Ectodermal cell (in vitro differentiated cells): ENCODE results near the gene FGD6.

Experiments
- H3K27ac ChIP-seq: 2 replicates; pipeline ENCODE4 v1.7.0; 2013; ENCODE audit warnings: mild to moderate bottlenecking, low read depth, low read length; ENCODE audit not compliant: insufficient read depth, poor library complexity, severe bottlenecking
- H3K27me3 ChIP-seq: 2 replicates; pipeline ENCODE4 v1.7.0; 2013; ENCODE audit warnings: mild to moderate bottlenecking, low read length; ENCODE audit not compliant: insufficient read depth, control insufficient read depth, poor library complexity, severe bottlenecking
- H3K36me3 ChIP-seq: one replicate; pipeline ENCODE4 v1.7.0; 2013; ENCODE audit warnings: low read length; ENCODE audit not compliant: control insufficient read depth, insufficient read depth
- H3K4me1 ChIP-seq: one replicate; pipeline ENCODE4 v1.7.0; 2013; ENCODE audit warnings: low read length; ENCODE audit not compliant: control insufficient read depth, insufficient read depth
- H3K4me3 ChIP-seq: 2 replicates; pipeline ENCODE4 v1.7.0; 2013; ENCODE audit warnings: low read depth, low read length, control low read depth; ENCODE audit not compliant: insufficient read depth
- H3K9me3 ChIP-seq: 2 replicates; pipeline ENCODE4 v1.7.0; 2013; ENCODE audit warnings: mild to moderate bottlenecking, low read length, moderate library complexity; ENCODE audit not compliant: control insufficient read depth
- WGBS, 2 experiments: methylation state at CpG; one replicate each; pipeline ENCODE4 v1.1.7; 2013; ENCODE audit warnings: missing lambda C conversion rate in 2 of 2; 5-methylcytosine and 5-hydroxymethylcytosine counted together

Gene FGD6

DNA sequence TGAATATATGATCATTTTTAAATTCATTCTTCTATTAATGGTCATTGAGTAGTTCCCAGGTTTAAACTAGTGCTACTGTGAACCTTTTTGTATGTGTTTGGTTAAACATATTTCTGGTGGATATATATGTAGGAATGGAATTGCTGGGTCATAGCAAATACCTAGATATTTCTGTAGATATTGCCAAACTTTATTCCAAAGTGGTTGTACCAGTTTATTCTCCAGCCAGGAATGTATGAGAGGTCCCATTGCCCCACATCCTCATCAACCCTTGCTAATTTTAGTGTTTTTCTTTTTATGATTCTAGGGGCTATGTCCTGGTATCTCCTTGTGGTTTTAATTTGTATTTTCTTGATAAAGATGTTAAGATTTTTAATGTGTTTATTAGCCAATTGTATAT, 3.5 kb upstream of the FGD6 start:
- no peak overlapping the region for H3K4me3 ChIP-seq

DNA sequence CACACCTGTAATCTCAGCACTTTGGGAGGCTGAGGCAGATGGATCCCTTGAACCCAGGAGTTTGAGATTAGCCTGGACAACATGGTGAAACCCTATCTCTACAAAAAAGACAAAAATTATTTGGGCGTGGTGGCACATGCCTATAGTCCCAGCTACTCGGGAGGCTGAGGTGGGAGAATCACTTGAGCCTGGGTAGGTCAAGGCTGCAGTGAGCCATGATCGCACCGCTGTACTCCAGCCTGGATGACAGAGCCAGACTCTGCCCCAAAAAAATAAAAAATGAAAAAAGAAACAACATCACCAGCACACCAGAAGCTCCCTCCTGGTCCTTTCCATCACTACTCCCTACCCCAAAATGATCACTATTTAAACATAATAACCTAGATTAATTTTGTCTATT, 2.9 kb upstream of the FGD6 start:
- H3K4me3 ChIP-seq: no peak overlapping the region

More for the DNA sequence above, 3.5 kb upstream of the FGD6 start:
- Histone ChIP-seq H3K27me3 (no peaks in the 10 kb centered on the region), H3K27ac (no peak overlapping the region), H3K36me3 (peaks cover 5% of the 10 kb centered on the region), H3K9me3 (no peaks in the 10 kb centered on the region), H3K4me1 (no peaks in the 10 kb centered on the region)

GRCh38 chr12:95218150-95219133, 1.2 kb upstream of the FGD6 start:
- Histone ChIP-seq H3K27me3 (no peaks in the 10 kb centered on the region), H3K4me1 (no peaks in the 10 kb centered on the region), H3K9me3 (no peaks in the 10 kb centered on the region), H3K36me3 (no peaks in the 10 kb centered on the region), H3K4me3 (peak overlapping the region; percentile 63), H3K27ac (peak overlapping the region; percentile 99)
- 2 to 3% methylated on average over 33 to 35 of the region's 35 CpGs for WGBS, 2 experiments

More for the DNA sequence above, 2.9 kb upstream of the FGD6 start:
- WGBS, 2 experiments: 91 to 93% methylated on average over 4 of the region's 4 CpGs
- peaks cover 5% of the 10 kb centered on the region for H3K36me3 ChIP-seq
- no peaks in the 10 kb centered on the region for H3K4me1 ChIP-seq
- H3K27ac ChIP-seq: no peak overlapping the region
- no peaks in the 10 kb centered on the region for H3K9me3 ChIP-seq
- H3K27me3 ChIP-seq: no peaks in the 10 kb centered on the region

GRCh38 chr12:95216711-95217376, 423 bp downstream of the FGD6 start:
- 0% methylated on average over 45 of the region's 45 CpGs for WGBS, 2 experiments
- H3K36me3 ChIP-seq: no peaks in the 10 kb centered on the region
- H3K9me3 ChIP-seq: no peaks in the 10 kb centered on the region

GRCh38 chr12:95215949-95216348, 1.3 kb downstream of the FGD6 start:
- H3K4me1 ChIP-seq: no peaks in the 10 kb centered on the region
- H3K4me3 ChIP-seq: peak overlapping the region; percentile 63
- H3K36me3 ChIP-seq: no peaks in the 10 kb centered on the region
- H3K9me3 ChIP-seq: no peaks in the 10 kb centered on the region
- 0% methylated on average over 1 of the region's 1 CpG for WGBS, 2 experiments
- peak overlapping the region; percentile 99 for H3K27ac ChIP-seq
- H3K27me3 ChIP-seq: no peaks in the 10 kb centered on the region

More at GRCh38 chr12:95216711-95217376, 423 bp downstream of the FGD6 start:
- Histone ChIP-seq H3K27me3 (no peaks in the 10 kb centered on the region), H3K4me1 (no peaks in the 10 kb centered on the region), H3K4me3 (peak overlapping the region; percentile 63), H3K27ac (peak overlapping the region; percentile 99)

- WGBS, 2 experiments: 95 to 96% methylated on average over 3 of the region's 3 CpGs
- Histone ChIP-seq H3K4me3 (no peak overlapping the region), H3K27me3 (no peaks in the 10 kb centered on the region), H3K4me1 (no peaks in the 10 kb centered on the region), H3K36me3 (no peaks in the 10 kb centered on the region), H3K9me3 (no peaks in the 10 kb centered on the region), H3K27ac (no peak overlapping the region)
These were observed 2.8 kb downstream of the FGD6 start for GRCh38 chr12:95214466-95214865.

DNA sequence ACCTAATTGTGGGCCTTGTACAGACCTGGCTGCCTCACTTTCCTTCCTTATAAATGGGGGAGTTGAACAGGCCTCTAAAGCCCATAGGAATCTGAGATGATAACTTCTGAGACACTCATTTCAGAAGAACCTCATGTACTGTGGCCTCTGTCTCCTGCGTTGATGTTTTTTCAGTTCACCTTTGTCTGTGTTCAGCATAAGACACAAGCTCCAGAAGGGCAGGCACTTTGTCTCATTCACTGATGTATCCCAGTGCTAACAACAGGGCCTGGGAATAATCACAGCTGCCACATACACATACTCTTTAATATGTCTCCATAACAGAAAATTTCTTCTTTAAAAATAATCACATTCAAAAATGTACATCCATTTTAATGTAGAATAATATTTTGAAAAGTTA, 3.3 kb downstream of the FGD6 start:
- Histone ChIP-seq H3K9me3 (no peaks in the 10 kb centered on the region), H3K27me3 (no peaks in the 10 kb centered on the region), H3K4me1 (no peaks in the 10 kb centered on the region), H3K27ac (no peak overlapping the region), H3K36me3 (no peaks in the 10 kb centered on the region), H3K4me3 (no peak overlapping the region)
- 93 to 96% methylated on average over 1 of the region's 1 CpG for WGBS, 2 experiments

DNA sequence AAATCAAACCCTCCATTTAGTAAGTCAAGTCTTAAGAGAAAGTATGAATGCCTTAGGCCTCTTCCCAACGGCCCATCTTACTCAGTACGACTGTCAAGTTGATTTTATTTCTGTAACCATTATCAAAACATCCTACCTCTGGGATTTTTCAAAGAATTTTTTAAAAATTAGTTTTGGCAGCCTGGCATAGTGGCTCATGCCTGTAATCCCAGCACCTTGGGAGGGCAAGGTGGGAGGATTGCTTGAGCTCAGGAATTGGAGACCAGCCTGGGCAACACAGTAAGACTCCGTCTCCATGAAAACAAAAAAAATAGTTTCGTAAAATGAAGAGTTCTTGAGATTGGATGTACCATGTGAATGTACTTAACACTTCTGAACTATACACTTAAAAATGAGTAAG, 4.1 kb downstream of the FGD6 start:
- no peak overlapping the region for H3K27ac ChIP-seq
- WGBS, 2 experiments: 85 to 88% methylated on average over 4 of the region's 4 CpGs

DNA sequence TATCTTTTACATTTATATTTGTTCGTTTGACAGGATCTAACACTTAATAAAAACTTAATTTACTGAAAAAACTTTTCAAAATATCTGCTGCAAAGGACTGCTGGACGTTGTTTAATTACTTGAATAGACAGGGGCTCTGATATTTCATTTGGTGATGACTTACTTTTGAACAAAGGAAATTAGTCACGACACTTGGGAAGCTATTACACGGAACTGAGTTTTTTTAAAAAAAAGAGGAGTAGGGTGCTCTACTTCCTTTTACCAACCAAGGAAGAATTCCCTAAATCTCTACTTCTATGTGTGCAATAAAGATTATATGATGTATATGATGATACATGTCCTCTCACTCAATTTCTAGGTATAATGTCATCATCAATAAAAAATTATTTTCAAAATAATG, 4.7 kb downstream of the FGD6 start:
- H3K4me3 ChIP-seq: no peak overlapping the region
- WGBS, 2 experiments: 93 to 100% methylated on average over 3 of the region's 4 CpGs
- H3K27ac ChIP-seq: no peak overlapping the region
- no peaks in the 10 kb centered on the region for H3K9me3 ChIP-seq
- no peaks in the 10 kb centered on the region for H3K36me3 ChIP-seq
- no peaks in the 10 kb centered on the region for H3K4me1 ChIP-seq
- H3K27me3 ChIP-seq: no peaks in the 10 kb centered on the region

More for the DNA sequence above, 4.1 kb downstream of the FGD6 start:
- no peaks in the 10 kb centered on the region for H3K4me1 ChIP-seq
- H3K36me3 ChIP-seq: no peaks in the 10 kb centered on the region
- H3K9me3 ChIP-seq: no peaks in the 10 kb centered on the region
- no peaks in the 10 kb centered on the region for H3K27me3 ChIP-seq
- H3K4me3 ChIP-seq: no peak overlapping the region

DNA sequence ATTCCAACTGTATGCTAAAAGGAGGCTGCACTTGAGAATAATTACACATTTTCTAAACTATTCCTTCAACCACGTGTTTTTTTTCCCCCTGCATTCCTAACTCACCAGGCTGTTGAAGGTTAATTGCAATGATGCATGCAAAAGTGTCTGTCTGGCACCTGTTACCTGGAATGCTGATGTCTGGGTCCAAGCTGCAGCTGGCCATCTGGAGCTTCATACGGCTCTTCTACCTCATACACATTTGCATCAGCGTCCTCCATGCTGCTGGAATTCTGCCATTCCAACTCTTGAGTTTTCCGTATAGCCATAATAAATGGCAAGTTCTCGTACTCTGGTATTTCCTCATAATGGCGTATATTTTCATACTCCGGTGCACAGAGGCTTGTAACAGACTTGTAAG, 8.6 kb downstream of the FGD6 start:
- Histone ChIP-seq H3K27me3 (no peaks in the 10 kb centered on the region), H3K36me3 (no peaks in the 10 kb centered on the region), H3K4me3 (no peak overlapping the region), H3K4me1 (peaks cover 15% of the 10 kb centered on the region), H3K9me3 (no peaks in the 10 kb centered on the region), H3K27ac (no peak overlapping the region)
- WGBS, 2 experiments: 91 to 93% methylated on average over 7 of the region's 7 CpGs
